GM12892 (cell line): Measurements from ENCODE around the gene ATP8A2.

Source experiments
- POLR2A ChIP-seq: IDR thresholded peaks from 2 replicates; pipeline ENCODE4 v1.6.1; 2011; ENCODE audit warnings: low read depth, low read length, control low read depth
- POLR2AphosphoS5 ChIP-seq: IDR thresholded peaks from 2 replicates; pipeline ENCODE4 v1.6.1; 2011; ENCODE audit warnings: low read depth, low read length, control low read depth
- TAF1 ChIP-seq: IDR thresholded peaks from 2 replicates; pipeline ENCODE4 v1.6.1; 2011; ENCODE audit warnings: low read depth, mild to moderate bottlenecking, control low read depth, low read length, borderline replicate concordance

- no peak for TF ChIP-seq POLR2A
- no peak for TF ChIP-seq POLR2AphosphoS5
- no peak for TF ChIP-seq TAF1
Measured at GRCh38 chr13:25902891-25903341, 531.1 kb downstream of the ATP8A2 start.
